ENCODE data around the gene DTNB.

- TF ChIP-seq FOXM1 (IDR thresholded peaks at IDR 0.05; ENCODE audit: borderline replicate concordance, low read depth) (no peak), EGR1 (IDR thresholded peaks at IDR 0.05) (no peak), NFIC (IDR thresholded peaks at IDR 0.05) (no peak), MAX (IDR thresholded peaks at IDR 0.05) (no peak), ZBTB7A (IDR thresholded peaks at IDR 0.05; ENCODE audit: low read depth) (no peak), TAF1 (IDR thresholded peaks at IDR 0.05; ENCODE audit: low read depth) (no peak), EP300 (IDR thresholded peaks at IDR 0.05; ENCODE audit: borderline replicate concordance) (no peak), REST (IDR thresholded peaks at IDR 0.05; ENCODE audit: low read depth) (no peak), YY1 (IDR thresholded peaks at IDR 0.05; ENCODE audit: low read depth) (no peak), TEAD4 (IDR thresholded peaks at IDR 0.05) (no peak), CREB1 (IDR thresholded peaks at IDR 0.05; ENCODE audit: low read depth) (no peak)
Measured at GRCh38 chr2:25664965-25665307, 8.4 kb downstream of the DTNB start.
